HepG2 (cell line): ENCODE results near the gene STK11. TPM values are rescaled to one million over a fixed set of nuclear protein-coding genes. Genes with fewer than 3 reads are reported as not detected.

Experiments
- FLYWCH1 ChIP-seq: sonication (generic); formaldehyde crosslinking; IDR thresholded peaks from 2 replicates; pipeline ENCODE4 v1.8.1; 2023; ENCODE audit warnings: mild to moderate bottlenecking, missing genetic modification reagents
- FOSL1 ChIP-seq: sonication (generic); formaldehyde crosslinking; IDR thresholded peaks from 2 replicates; pipeline ENCODE4 v1.9.0; 2021; ENCODE audit warnings: missing genetic modification reagents, borderline replicate concordance
- FOXK1 ChIP-seq: sonication (generic); formaldehyde crosslinking; IDR thresholded peaks from 2 replicates; pipeline ENCODE4 v1.4.0; 2020; ENCODE audit warnings: low read depth, missing genetic modification reagents, borderline replicate concordance
- GTF2F1 ChIP-seq: fragments of 150-350 bp; IDR thresholded peaks from 2 replicates; pipeline ENCODE4 v1.6.1; 2014; ENCODE audit warnings: low read length
- KLF6 ChIP-seq: IDR thresholded peaks from 2 replicates; pipeline ENCODE4 v1.8.0; 2016; ENCODE audit warnings: missing biosample characterization, missing genetic modification reagents
- MAFF ChIP-seq: IDR thresholded peaks from 2 replicates; pipeline ENCODE4 v1.6.1; 2011; ENCODE audit warnings: low read depth, low read length, improper control_type of control experiment
- MIER2 ChIP-seq: IDR thresholded peaks from 2 replicates; pipeline ENCODE4 v1.6.1; 2016; ENCODE audit warnings: missing biosample characterization, missing genetic modification reagents
- MXD4 ChIP-seq: IDR thresholded peaks from 2 replicates; pipeline ENCODE4 v1.6.1; 2016; ENCODE audit warnings: mild to moderate bottlenecking, missing biosample characterization, missing genetic modification reagents
- SP1 ChIP-seq, 2 experiments: fragments of 450-650 bp in 1 of 2; sonication (generic) in 1 of 2; formaldehyde crosslinking in 1 of 2; IDR thresholded peaks; 2 replicates each; pipeline versions ENCODE4 v1.4.0 to v1.6.1; 2016 to 2020; ENCODE audit warnings: missing genetic modification reagents in 1 of 2
- TMF1 ChIP-seq: sonication (generic); formaldehyde crosslinking; IDR thresholded peaks from 2 replicates; pipeline ENCODE4 v1.8.1; 2022; ENCODE audit warnings: low read depth, missing genetic modification reagents
- ZNF430 ChIP-seq: sonication (generic); formaldehyde crosslinking; IDR thresholded peaks from 2 replicates; pipeline ENCODE4 v1.9.0; 2021; ENCODE audit warnings: mild to moderate bottlenecking, missing genetic modification reagents
- ZNF460 ChIP-seq: sonication (generic); formaldehyde crosslinking; IDR thresholded peaks from 2 replicates; pipeline ENCODE4 v1.5.1; 2020; ENCODE audit warnings: missing genetic modification reagents, mild to moderate bottlenecking, borderline replicate concordance
- ZNF614 ChIP-seq: IDR thresholded peaks from 2 replicates; pipeline ENCODE4 v1.6.1; 2018; ENCODE audit warnings: missing biosample characterization, missing genetic modification reagents, inconsistent platforms, borderline replicate concordance
- ZNF816 ChIP-seq: sonication (generic); formaldehyde crosslinking; IDR thresholded peaks from 2 replicates; pipeline ENCODE4 v1.8.0; 2022; ENCODE audit warnings: missing genetic modification reagents, mild to moderate bottlenecking, borderline replicate concordance
- ZNF878 ChIP-seq: sonication (generic); formaldehyde crosslinking; IDR thresholded peaks from 2 replicates; pipeline ENCODE4 v1.8.1; 2023; ENCODE audit warnings: mild to moderate bottlenecking, missing genetic modification reagents, moderate library complexity
- polyA plus RNA-seq, 8 experiments: library from polyadenylated mRNA; depleted of rRNA in 3 of 8; stranded (reverse) in 7 of 8; unstranded in 1 of 8; fragments of >200 nt; fragmentation: Illumina TruSeq in 4 of 8; extraction: Trizol in 4 of 8; gene quantifications; 2 replicates each; pipeline versions ENCODE4 v1.2.1 to v1.2.3, GENCODE V29; 2011 to 2016; ENCODE audit warnings: low read depth in 4 of 8, missing spikeins in 1 of 8, mixed read lengths in 1 of 8; ENCODE audit not compliant: insufficient read depth in 1 of 8
- total RNA-seq, 5 experiments: library from RNA; depleted of rRNA; stranded (reverse); fragments of >200 nt; fragmentation: Illumina TruSeq; extraction: Trizol; gene quantifications; 2 replicates each; pipeline ENCODE4 v1.2.3, GENCODE V29; 2016; ENCODE audit warnings: low read depth in 1 of 5
- TF ChIP-seq, protein P1 (sequence below): sonication (generic); formaldehyde crosslinking; IDR thresholded peaks from 2 replicates; pipeline ENCODE4 v1.5.0; 2020; ENCODE audit warnings: missing genetic modification reagents, mild to moderate bottlenecking, borderline replicate concordance
- TF ChIP-seq, protein P2 (sequence below): sonication (generic); formaldehyde crosslinking; IDR thresholded peaks from 2 replicates; pipeline ENCODE4 v1.5.0; 2020; ENCODE audit warnings: mild to moderate bottlenecking, missing genetic modification reagents
- TF ChIP-seq, protein P3 (sequence below): sonication (generic); formaldehyde crosslinking; IDR thresholded peaks from 2 replicates; pipeline ENCODE4 v1.5.0; 2020; ENCODE audit warnings: missing genetic modification reagents
- TF ChIP-seq, protein P4 (sequence below): IDR thresholded peaks from 2 replicates; pipeline ENCODE4 v1.6.1; 2016
- TF ChIP-seq, protein P5 (sequence below): sonication (generic); formaldehyde crosslinking; IDR thresholded peaks from 2 replicates; pipeline ENCODE4 v1.5.1; 2020; ENCODE audit warnings: mild to moderate bottlenecking, moderate library complexity, missing genetic modification reagents
- TF ChIP-seq, protein P6 (sequence below): IDR thresholded peaks from 2 replicates; pipeline ENCODE4 v1.6.1; 2016

STK11 gene
- total and polyA plus RNA-seq, 2 of the 13 experiments (the other 11 are each of a cell fraction or from before 2014, with no cell fraction given): 27.5 to 43.6 TPM

DNA sequence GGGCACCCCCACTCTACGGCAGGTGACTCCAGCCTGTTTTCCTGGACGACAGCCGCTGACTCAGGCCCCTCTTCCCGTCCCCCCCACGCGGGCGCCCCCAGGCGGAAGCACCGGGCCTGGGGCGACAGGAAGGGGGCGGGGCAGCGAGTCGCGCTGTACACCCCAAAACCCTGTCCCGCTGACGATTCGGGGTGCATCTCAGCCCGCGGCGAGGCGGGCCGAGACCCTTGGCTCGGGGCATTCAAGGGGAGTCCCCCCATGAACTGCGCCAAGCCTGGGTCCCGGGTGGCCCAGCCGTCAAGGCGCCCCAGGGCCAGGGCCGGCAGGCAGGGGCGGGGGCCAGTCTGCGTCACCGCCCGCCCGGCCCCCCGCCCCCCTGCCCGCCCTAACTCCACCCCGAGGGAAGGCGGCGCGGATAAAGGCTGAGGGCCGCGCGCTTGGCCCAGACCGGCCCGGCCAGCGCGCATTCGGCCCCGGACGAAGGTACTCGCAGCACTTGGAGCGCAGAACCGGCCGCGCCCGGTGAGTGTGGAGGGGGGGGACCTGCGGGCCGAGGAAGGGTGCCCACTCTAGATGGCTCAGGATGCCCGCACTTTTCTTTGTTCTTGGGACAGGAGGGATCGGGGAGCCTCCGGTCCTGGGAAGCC, 42.7 kb downstream of the STK11 start, which contains the start of gene MIDN (continued):
- TF ChIP-seq MXD4 (CRISPR knock-in tag) (peak; percentile 29; the same call in 1 of the 2 replicates), GTF2F1 (peak; percentile 71; the same call in 1 of the 2 replicates), ZNF614 (no peak), MIER2 (no peak), FOSL1 (CRISPR knock-in tag) (peak; percentile 45; the same call in 1 of the 2 replicates), ZNF816 (CRISPR knock-in tag) (no peak; the same call in 1 of the 2 replicates), ZNF430 (CRISPR knock-in tag) (peak; percentile 94; the same call in 1 of the 2 replicates), FLYWCH1 (CRISPR knock-in tag) (no peak), ZNF878 (CRISPR knock-in tag) (peak; percentile 77), TMF1 (CRISPR knock-in tag) (0 out of 2 replicates have a peak, but pooled peaks have one; percentile 50), SP1 (IDR thresholded peaks at IDR 0.05) (no peak), SP1 (CRISPR knock-in tag; IDR thresholded peaks at IDR 0.05) (peak; percentile 41), FOXK1 (CRISPR knock-in tag) (no peak), KLF6 (CRISPR knock-in tag) (peak; percentile 80; the same call in 1 of the 2 replicates), ZNF460 (peak; percentile 1; the same call in 1 of the 2 replicates), MAFF (peak; percentile 18; the same call in 1 of the 2 replicates)
- TF ChIP-seq, protein P1, sequence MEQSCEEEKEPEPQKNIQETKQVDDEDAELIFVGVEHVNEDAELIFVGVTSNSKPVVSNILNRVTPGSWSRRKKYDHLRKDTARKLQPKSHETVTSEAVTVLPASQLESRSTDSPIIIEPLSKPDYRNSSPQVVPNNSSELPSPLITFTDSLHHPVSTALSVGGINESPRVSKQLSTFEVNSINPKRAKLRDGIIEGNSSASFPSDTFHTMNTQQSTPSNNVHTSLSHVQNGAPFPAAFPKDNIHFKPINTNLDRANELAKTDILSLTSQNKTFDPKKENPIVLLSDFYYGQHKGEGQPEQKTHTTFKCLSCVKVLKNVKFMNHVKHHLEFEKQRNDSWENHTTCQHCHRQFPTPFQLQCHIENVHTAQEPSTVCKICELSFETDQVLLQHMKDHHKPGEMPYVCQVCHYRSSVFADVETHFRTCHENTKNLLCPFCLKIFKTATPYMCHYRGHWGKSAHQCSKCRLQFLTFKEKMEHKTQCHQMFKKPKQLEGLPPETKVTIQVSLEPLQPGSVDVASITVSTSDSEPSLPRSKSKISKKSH: 0 out of 2 replicates have a peak, but pooled peaks have one; percentile 3
- TF ChIP-seq, protein P2, sequence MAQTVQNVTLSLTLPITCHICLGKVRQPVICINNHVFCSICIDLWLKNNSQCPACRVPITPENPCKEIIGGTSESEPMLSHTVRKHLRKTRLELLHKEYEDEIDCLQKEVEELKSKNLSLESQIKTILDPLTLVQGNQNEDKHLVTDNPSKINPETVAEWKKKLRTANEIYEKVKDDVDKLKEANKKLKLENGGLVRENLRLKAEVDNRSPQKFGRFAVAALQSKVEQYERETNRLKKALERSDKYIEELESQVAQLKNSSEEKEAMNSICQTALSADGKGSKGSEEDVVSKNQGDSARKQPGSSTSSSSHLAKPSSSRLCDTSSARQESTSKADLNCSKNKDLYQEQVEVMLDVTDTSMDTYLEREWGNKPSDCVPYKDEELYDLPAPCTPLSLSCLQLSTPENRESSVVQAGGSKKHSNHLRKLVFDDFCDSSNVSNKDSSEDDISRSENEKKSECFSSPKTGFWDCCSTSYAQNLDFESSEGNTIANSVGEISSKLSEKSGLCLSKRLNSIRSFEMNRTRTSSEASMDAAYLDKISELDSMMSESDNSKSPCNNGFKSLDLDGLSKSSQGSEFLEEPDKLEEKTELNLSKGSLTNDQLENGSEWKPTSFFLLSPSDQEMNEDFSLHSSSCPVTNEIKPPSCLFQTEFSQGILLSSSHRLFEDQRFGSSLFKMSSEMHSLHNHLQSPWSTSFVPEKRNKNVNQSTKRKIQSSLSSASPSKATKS (CRISPR knock-in tag): no peak
- TF ChIP-seq, protein P3, sequence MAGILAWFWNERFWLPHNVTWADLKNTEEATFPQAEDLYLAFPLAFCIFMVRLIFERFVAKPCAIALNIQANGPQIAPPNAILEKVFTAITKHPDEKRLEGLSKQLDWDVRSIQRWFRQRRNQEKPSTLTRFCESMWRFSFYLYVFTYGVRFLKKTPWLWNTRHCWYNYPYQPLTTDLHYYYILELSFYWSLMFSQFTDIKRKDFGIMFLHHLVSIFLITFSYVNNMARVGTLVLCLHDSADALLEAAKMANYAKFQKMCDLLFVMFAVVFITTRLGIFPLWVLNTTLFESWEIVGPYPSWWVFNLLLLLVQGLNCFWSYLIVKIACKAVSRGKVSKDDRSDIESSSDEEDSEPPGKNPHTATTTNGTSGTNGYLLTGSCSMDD (CRISPR knock-in tag): no peak
- TF ChIP-seq, protein P4, sequence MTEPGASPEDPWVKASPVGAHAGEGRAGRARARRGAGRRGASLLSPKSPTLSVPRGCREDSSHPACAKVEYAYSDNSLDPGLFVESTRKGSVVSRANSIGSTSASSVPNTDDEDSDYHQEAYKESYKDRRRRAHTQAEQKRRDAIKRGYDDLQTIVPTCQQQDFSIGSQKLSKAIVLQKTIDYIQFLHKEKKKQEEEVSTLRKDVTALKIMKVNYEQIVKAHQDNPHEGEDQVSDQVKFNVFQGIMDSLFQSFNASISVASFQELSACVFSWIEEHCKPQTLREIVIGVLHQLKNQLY: no peak
- TF ChIP-seq, protein P5, sequence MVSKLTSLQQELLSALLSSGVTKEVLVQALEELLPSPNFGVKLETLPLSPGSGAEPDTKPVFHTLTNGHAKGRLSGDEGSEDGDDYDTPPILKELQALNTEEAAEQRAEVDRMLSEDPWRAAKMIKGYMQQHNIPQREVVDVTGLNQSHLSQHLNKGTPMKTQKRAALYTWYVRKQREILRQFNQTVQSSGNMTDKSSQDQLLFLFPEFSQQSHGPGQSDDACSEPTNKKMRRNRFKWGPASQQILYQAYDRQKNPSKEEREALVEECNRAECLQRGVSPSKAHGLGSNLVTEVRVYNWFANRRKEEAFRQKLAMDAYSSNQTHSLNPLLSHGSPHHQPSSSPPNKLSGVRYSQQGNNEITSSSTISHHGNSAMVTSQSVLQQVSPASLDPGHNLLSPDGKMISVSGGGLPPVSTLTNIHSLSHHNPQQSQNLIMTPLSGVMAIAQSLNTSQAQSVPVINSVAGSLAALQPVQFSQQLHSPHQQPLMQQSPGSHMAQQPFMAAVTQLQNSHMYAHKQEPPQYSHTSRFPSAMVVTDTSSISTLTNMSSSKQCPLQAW (CRISPR knock-in tag): peak; percentile 76; the same call in 1 of the 2 replicates
- TF ChIP-seq, protein P6, sequence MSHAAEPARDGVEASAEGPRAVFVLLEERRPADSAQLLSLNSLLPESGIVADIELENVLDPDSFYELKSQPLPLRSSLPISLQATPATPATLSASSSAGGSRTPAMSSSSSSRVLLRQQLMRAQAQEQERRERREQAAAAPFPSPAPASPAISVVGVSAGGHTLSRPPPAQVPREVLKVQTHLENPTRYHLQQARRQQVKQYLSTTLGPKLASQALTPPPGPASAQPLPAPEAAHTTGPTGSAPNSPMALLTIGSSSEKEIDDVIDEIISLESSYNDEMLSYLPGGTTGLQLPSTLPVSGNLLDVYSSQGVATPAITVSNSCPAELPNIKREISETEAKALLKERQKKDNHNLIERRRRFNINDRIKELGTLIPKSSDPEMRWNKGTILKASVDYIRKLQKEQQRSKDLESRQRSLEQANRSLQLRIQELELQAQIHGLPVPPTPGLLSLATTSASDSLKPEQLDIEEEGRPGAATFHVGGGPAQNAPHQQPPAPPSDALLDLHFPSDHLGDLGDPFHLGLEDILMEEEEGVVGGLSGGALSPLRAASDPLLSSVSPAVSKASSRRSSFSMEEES: 0 out of 2 replicates have a peak, but pooled peaks have one; percentile 17
